Upper lobe of left lung (tissue), 6 donors: Measurements from ENCODE around the gene SIVA1. TPM values are rescaled to one million over a fixed set of nuclear protein-coding genes. Genes with fewer than 3 reads are reported as not detected.

Experiments
- ATAC-seq, 2 donors: fragments of 200-7000 bp; cut with Tn5 transposase; one replicate each; pipeline ENCODE4 v1.9.1; 2022; ENCODE audit warnings: mild to moderate bottlenecking in 2 of 2, moderate library complexity in 2 of 2; ENCODE audit not compliant: low FRiP score in 2 of 2
- DNase-seq, 2 donors: peaks; one replicate each; pipeline ENCODE4 v3.0.0-alpha.2; 2019 to 2020
- H3K27ac ChIP-seq, 4 donors: fragments of 200-600 bp; sonication (generic); one replicate each; pipeline ENCODE4 v1.5.1; 2016 to 2019
- H3K27me3 ChIP-seq, 4 donors: fragments of 200-600 bp; sonication (generic); one replicate each; pipeline ENCODE4 v1.5.1; 2017 to 2019
- H3K36me3 ChIP-seq, 4 donors: fragments of 200-600 bp; sonication (generic); one replicate each; pipeline ENCODE4 v1.5.1; 2016 to 2019
- H3K4me1 ChIP-seq, 4 donors: fragments of 200-600 bp; sonication (generic); one replicate each; pipeline ENCODE4 v1.5.1; 2018 to 2019
- H3K4me3 ChIP-seq, 4 donors: fragments of 200-600 bp; sonication (generic); one replicate each; pipeline ENCODE4 v1.5.1; 2017 to 2019; ENCODE audit warnings: mild to moderate bottlenecking in 2 of 4, moderate library complexity in 1 of 4
- H3K9me3 ChIP-seq, 4 donors: fragments of 200-600 bp; sonication (generic); one replicate each; pipeline ENCODE4 v1.5.1; 2018 to 2019
- EP300 ChIP-seq, 4 donors: sonication (generic); formaldehyde crosslinking; IDR thresholded peaks; one replicate each; pipeline ENCODE4 v1.5.1; 2017; ENCODE audit warnings: antibody characterized with exemption in 4 of 4, control low read depth in 2 of 4
- POLR2A ChIP-seq, 4 donors: fragments of 450-650 bp; IDR thresholded peaks; one replicate each; pipeline ENCODE4 v1.5.1; 2016 to 2017; ENCODE audit warnings: antibody characterized with exemption in 4 of 4, mild to moderate bottlenecking in 2 of 4
- POLR2AphosphoS5 ChIP-seq, 2 donors: sonication (generic); formaldehyde crosslinking; IDR thresholded peaks; one replicate each; pipeline ENCODE4 v1.5.1; 2017; ENCODE audit warnings: antibody characterized with exemption in 2 of 2
- WGBS, 2 donors: methylation state at CpG; one replicate each; pipeline ENCODE4 v1.1.5; 2017 to 2018; 5-methylcytosine and 5-hydroxymethylcytosine counted together
- total RNA-seq, 6 donors: library from RNA; depleted of rRNA in 4 of 6; stranded (reverse); fragments of >200 nt in 4 of 6; gene quantifications; one replicate each; pipeline versions ENCODE4 v1.1.0 to v1.2.1, GENCODE V29; 2016 to 2021
- TF ChIP-seq, protein P1 (sequence below), 6 experiments: fragments of 450-650 bp in 4 of 6; fragments of 200-600 bp in 2 of 6; sonication (generic) in 2 of 6; IDR thresholded peaks; one replicate each; pipeline ENCODE4 v1.5.1; 2016 to 2019; ENCODE audit warnings: antibody characterized with exemption in 6 of 6
- donor health status: DM: no; HTN: no; CAD: no; lungs with moderate emphysema.
- donor health status: DM: no; HTN: yes; CAD: no; lungs with severe emphysema.

SIVA1 gene
- total RNA-seq, 6 donors from 2014 or later: 72.3 to 241 (median 91.0) TPM

DNA sequence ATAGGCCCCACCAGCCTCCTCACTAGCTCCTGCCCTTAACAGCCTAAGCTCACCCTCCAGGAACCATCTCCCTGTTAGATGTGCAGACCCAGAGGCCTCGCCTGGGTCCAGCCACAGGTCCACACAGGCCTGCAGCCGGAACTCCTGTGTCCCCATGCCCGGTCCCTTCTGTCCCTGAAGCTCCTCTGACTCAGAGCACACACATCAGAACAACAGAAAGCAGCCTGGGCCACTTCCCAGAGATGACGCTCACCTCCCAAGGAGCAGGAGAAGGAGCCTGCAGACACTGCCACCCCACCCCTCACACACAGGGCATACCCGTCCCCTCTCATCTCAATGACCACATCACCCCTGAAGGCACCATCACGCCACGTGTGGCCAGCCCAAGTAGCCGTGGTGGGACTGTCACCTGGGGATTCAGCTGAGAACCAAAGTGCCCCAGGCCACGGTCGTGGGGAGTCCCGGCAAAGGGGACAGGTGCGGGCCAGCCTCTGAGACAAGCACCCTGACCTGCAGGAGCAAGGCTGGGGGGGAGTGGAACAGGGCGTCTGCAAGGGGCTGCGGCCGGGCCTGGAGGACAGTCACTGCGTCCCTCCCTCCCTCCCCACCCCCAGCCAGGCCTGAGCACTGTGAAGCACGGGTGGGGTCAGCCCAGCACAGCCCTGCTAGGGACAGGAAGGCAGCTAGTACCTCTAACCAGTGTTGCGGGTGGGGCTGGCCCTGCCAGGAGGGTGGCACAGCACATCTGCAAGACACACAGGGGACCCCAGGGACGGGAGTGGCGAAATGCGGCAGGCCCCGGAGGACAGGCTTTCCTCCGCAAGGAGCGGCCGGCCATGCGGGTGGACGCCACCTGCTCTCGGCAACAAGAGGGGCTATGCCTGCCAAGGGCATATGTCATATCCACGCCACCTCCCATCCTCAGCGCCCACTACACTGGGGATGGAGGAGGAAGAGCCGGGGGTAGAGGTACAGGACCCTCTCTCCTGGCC lies 37.1 kb downstream of the SIVA1 start:
- peaks cover 60 to 94% (median 84%) of the 10 kb centered on the region in 4 donors for H3K4me1 ChIP-seq
- H3K27ac ChIP-seq: no peak overlapping the region
- TF ChIP-seq EP300 (IDR thresholded peaks at IDR 0.05): no peak
- no peak for TF ChIP-seq POLR2AphosphoS5 (IDR thresholded peaks at IDR 0.05)
- no peak for TF ChIP-seq POLR2A (IDR thresholded peaks at IDR 0.05)
- TF ChIP-seq, protein P1, sequence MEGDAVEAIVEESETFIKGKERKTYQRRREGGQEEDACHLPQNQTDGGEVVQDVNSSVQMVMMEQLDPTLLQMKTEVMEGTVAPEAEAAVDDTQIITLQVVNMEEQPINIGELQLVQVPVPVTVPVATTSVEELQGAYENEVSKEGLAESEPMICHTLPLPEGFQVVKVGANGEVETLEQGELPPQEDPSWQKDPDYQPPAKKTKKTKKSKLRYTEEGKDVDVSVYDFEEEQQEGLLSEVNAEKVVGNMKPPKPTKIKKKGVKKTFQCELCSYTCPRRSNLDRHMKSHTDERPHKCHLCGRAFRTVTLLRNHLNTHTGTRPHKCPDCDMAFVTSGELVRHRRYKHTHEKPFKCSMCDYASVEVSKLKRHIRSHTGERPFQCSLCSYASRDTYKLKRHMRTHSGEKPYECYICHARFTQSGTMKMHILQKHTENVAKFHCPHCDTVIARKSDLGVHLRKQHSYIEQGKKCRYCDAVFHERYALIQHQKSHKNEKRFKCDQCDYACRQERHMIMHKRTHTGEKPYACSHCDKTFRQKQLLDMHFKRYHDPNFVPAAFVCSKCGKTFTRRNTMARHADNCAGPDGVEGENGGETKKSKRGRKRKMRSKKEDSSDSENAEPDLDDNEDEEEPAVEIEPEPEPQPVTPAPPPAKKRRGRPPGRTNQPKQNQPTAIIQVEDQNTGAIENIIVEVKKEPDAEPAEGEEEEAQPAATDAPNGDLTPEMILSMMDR (IDR thresholded peaks at IDR 0.05): no peak
- ATAC-seq: no peak
- no peaks in the 10 kb centered on the region for H3K9me3 ChIP-seq
- peaks cover 0 to 46% (median 32%) of the 10 kb centered on the region in 4 donors for H3K36me3 ChIP-seq
- H3K4me3 ChIP-seq: no peak overlapping the region
- no peaks in the 10 kb centered on the region for H3K27me3 ChIP-seq
- WGBS, 2 donors: 95 to 97% methylated on average over 13 to 31 of the region's 31 CpGs
- DNase-seq: peak in 1 of 2 donors; percentile 69

DNA sequence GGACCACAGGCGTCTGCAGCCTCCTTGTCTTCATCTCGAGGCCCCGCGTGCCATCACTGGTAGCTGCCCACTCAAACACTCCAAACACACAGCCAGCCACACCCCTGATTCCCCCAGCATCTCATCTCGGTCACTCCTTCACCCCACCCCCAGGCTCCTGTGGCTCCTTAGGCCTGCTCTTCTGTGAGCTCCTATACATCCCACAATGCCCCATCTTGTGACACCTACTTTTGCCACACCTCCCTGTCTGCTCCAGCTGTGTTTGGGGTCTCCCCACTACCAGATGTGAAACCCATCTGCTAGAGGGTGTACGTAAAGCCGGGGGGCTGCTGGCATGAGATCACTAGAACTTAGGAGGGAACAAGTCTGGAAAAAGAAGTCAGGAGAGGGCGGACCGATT lies 38.5 kb downstream of the SIVA1 start:
- H3K27ac ChIP-seq: peak overlapping the region in 2 of 4 donors; percentile 39 to 70
- ATAC-seq (no peak), DNase-seq (peak in 1 of 2 donors; percentile 33)
- no peak overlapping the region for H3K4me3 ChIP-seq
- TF ChIP-seq POLR2AphosphoS5 (IDR thresholded peaks at IDR 0.05) (no peak), POLR2A (IDR thresholded peaks at IDR 0.05) (no peak), EP300 (IDR thresholded peaks at IDR 0.05) (no peak)
- TF ChIP-seq, protein P1 (IDR thresholded peaks at IDR 0.05): no peak
- H3K36me3 ChIP-seq: peaks cover 0 to 42% (median 32%) of the 10 kb centered on the region in 4 donors
- WGBS, 2 donors: 86 to 93% methylated on average over 7 to 9 of the region's 9 CpGs
- no peaks in the 10 kb centered on the region for H3K9me3 ChIP-seq
- no peaks in the 10 kb centered on the region for H3K27me3 ChIP-seq
- H3K4me1 ChIP-seq: peaks cover 55 to 87% (median 77%) of the 10 kb centered on the region in 4 donors

DNA sequence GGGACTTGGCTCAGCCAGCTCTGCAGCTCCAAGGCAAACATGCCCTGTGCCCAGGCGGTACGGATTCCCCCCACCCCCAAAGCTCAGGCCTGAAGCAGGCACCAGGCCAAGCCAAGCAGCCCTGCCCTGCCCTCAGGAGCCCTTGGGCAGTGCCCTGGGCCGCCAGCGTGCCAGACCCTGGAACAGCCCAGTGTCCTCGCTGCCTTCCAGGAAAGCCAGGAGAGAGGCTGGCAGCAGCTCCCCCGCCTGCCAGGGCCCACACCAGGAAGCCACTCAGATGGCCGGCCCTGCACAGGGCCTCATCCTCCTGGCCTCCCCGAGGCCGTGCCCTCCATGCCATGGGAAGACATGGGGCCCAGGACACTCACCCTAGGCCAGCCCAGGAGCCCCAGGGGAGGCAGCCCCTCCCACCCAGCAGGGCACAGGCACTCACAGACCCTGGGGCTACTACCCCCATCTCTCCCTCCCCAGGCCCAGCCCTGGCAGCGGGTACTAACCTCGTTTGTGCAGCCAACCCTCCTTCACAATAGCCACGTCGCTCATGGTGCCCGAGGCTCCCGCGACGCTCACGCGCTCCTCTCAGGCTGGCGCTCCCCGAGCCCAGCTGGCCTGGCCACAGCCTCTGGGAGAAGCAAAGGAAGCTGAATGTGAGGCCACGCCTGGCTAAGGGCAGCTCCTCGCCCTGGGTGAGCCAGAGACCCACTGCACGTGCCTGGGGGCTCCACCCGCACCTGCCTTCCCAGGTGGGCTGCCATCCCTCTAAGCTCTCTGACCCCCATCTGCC lies 39.3 kb downstream of the SIVA1 start:
- peak overlapping the region; percentile 42 to 81 (median 70) for H3K27ac ChIP-seq
- DNase-seq: peak; percentile 88 to 91
- no peak overlapping the region for H3K4me3 ChIP-seq
- 65 to 88% methylated on average over 6 to 20 of the region's 25 CpGs for WGBS, 2 donors
- TF ChIP-seq, protein P1 (IDR thresholded peaks at IDR 0.05): peak in 1 of 6 experiments; percentile 7
- TF ChIP-seq POLR2A (IDR thresholded peaks at IDR 0.05): no peak
- H3K36me3 ChIP-seq: peaks cover 0 to 42% (median 32%) of the 10 kb centered on the region in 4 donors
- H3K27me3 ChIP-seq: no peaks in the 10 kb centered on the region
- ATAC-seq: peak in 1 of 2 donors; percentile 81
- H3K9me3 ChIP-seq: no peaks in the 10 kb centered on the region
- peaks cover 52 to 87% (median 77%) of the 10 kb centered on the region in 4 donors for H3K4me1 ChIP-seq

DNA sequence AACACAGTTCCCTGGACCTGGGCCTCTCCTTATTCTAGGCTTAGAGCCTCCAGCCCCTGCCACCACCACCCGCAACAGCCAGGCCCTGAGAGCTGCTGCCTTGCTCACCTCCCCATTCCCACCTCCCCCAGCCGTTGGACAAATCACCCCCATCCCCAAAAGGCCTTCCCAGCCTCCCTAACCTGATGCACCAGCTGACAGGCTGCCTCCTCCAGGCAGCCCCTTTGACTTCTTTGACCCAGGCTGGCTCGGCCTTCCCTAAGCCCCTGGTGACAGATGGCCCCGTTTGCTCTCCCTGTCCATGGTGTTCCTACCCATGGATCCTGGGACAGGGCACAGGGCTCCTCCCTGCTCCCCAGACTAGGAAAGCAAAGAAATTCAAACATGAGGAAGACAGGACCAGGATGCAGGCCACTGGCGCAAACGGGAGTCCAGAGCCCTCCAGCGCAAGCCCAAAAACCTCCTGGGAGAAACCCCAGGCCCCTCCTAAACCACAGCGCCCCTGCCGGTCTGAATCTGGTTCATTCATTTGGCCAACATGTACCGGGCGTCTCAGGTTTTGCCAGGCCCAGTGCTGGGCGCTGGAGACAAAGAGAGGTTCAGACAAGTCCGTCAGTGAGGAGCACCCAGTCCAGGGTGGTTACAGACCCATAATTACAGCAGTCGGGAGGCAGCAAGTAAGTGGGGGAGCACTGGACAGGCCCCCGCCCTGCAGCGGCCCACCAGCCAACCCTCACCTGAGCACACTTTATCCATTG lies 40.2 kb downstream of the SIVA1 start:
- TF ChIP-seq POLR2AphosphoS5 (IDR thresholded peaks at IDR 0.05): no peak
- ATAC-seq: no peak
- peaks cover 0 to 37% (median 31%) of the 10 kb centered on the region in 4 donors for H3K36me3 ChIP-seq
- DNase-seq: peak in 1 of 2 donors; percentile 55
- WGBS, 2 donors: 85 to 89% methylated on average over 4 to 16 of the region's 16 CpGs
- H3K4me3 ChIP-seq: peak overlapping the region in 1 of 4 donors; percentile 93
- peaks cover 52 to 87% (median 77%) of the 10 kb centered on the region in 4 donors for H3K4me1 ChIP-seq
- H3K9me3 ChIP-seq: no peaks in the 10 kb centered on the region
- H3K27me3 ChIP-seq: no peaks in the 10 kb centered on the region
- H3K27ac ChIP-seq: peak overlapping the region; percentile 42 to 89 (median 76)
